ENCODE measurements around the gene CLK4. TPM values are rescaled to one million over a fixed set of nuclear protein-coding genes. Genes with fewer than 3 reads are reported as not detected.

The CLK4 gene
- total and polyA plus RNA-seq, 2 of the 8 experiments (the other 6 are each of a cell fraction or from before 2014, with no cell fraction given), result 8.1 to 12.6 TPM

- H3K9ac ChIP-seq (replicated peaks in 1 of 4; ENCODE audit: extremely low read depth in 1 of 4, low read depth in 3 of 4, low read length in 3 of 4), result no peak overlapping the region
- H3K23me2 ChIP-seq (ENCODE audit: low read depth, low read length), result no peaks in the 10 kb centered on the region
- no peak overlapping the region for H2BK120ac ChIP-seq (replicated peaks; ENCODE audit: low read depth, low read length)
- no peak overlapping the region for H3K14ac ChIP-seq (ENCODE audit: insufficient read length)
- no peak overlapping the region for H2BK15ac ChIP-seq (ENCODE audit: low read length)
- peak overlapping the region; percentile 78 for H4K91ac ChIP-seq (replicated peaks; ENCODE audit: insufficient read length, low read length)
- H3K23ac ChIP-seq (ENCODE audit: insufficient read length), result no peak overlapping the region
- H3K79me2 ChIP-seq (ENCODE audit: control insufficient read depth in 1 of 2, insufficient read depth in 2 of 2, low read length in 2 of 2), result no peaks in the 10 kb centered on the region
- no peak overlapping the region for H2BK20ac ChIP-seq (ENCODE audit: low read length)
- peak overlapping the region; percentile 62; the same call in 1 of the 2 replicates for H4K8ac ChIP-seq (ENCODE audit: extremely low read depth, insufficient read depth, low read length)
- H3K56ac ChIP-seq (replicated peaks; ENCODE audit: insufficient read length, low read depth, low read length), result no peak overlapping the region
- no peak overlapping the region for H3K4me2 ChIP-seq (ENCODE audit: insufficient read depth in 1 of 2, low read depth in 2 of 2, low read length in 2 of 2)
- no peaks in the 10 kb centered on the region for H4K20me1 ChIP-seq (replicated peaks in 1 of 2; ENCODE audit: control insufficient read depth in 1 of 2, insufficient read depth in 2 of 2, low read length in 2 of 2)
- DNase-seq (ENCODE audit: low read depth in 1 of 2, low spot score in 2 of 2) (no peak), FAIRE-seq (peak; percentile 52)
- H2BK5ac ChIP-seq (ENCODE audit: low read depth, low read length), result no peak overlapping the region
- ChIA-PET CTCF (ENCODE audit: partially characterized antibody) (interaction anchor here (0.6 to 1.1 kb wide), 3 partner anchors 17 to 358 kb away, joined by 3 to 4 read pairs (median 3); no protein-coding TSS in a partner anchor), POLR2A (ENCODE audit: partially characterized antibody) (no interaction called here)
- no peaks in the 10 kb centered on the region for H3K36me3 ChIP-seq (ENCODE audit: control insufficient read depth in 2 of 4, insufficient read depth in 4 of 4, low read length in 3 of 4)
- H3K18ac ChIP-seq (ENCODE audit: extremely low read depth, low read length), result 0 out of 2 replicates have a peak overlapping the region, but pooled peaks have one; percentile 56
- no peak overlapping the region for H4K5ac ChIP-seq (ENCODE audit: insufficient read length, low read depth, low read length)
- 0 out of 2 replicates have a peak overlapping the region, but pooled peaks have one; percentile 24 for H2AK5ac ChIP-seq (ENCODE audit: low read depth, low read length)
- no peaks in the 10 kb centered on the region for H3K27me3 ChIP-seq (replicated peaks in 1 of 4; ENCODE audit: control insufficient read depth in 3 of 4, extremely low read depth in 1 of 4, insufficient read depth in 3 of 4, low read length in 3 of 4)
- H3K27ac ChIP-seq (ENCODE audit: low read depth, low read length), result no peak overlapping the region
- H2AFZ ChIP-seq (ENCODE audit: low read length), result no peak overlapping the region
- 70% methylated on average over 7 of the region's 7 CpGs; no CpG with 5 or more reads in 1 of the 2 experiments for WGBS, 2 experiments (ENCODE audit: extremely low coverage in 1 of 2, insufficient coverage in 1 of 2, insufficient read length in 1 of 2, insufficient replicate concordance in 2 of 2, low coverage in 1 of 2, low lambda C conversion rate in 2 of 2, missing lambda C conversion rate in 1 of 2)
- H3K79me1 ChIP-seq (ENCODE audit: low read depth, low read length), result no peaks in the 10 kb centered on the region; the same call in 1 of the 2 replicates
- H2BK12ac ChIP-seq (ENCODE audit: low read depth, low read length), result no peak overlapping the region; the same call in 1 of the 2 replicates
- H3K4me1 ChIP-seq (replicated peaks in 1 of 4; ENCODE audit: control insufficient read depth in 3 of 4, insufficient read depth in 4 of 4, low read length in 3 of 4), result peaks cover 4 to 26% (median 10%) of the 10 kb centered on the region in 4 experiments
- H3K4ac ChIP-seq (replicated peaks; ENCODE audit: insufficient read length, low read depth, low read length), result no peak overlapping the region
- H3K9me3 ChIP-seq (ENCODE audit: insufficient read depth in 2 of 2, low read depth in 1 of 2, low read length in 1 of 2), result no peaks in the 10 kb centered on the region
- H3K4me3 ChIP-seq (ENCODE audit: extremely low read depth in 1 of 4, insufficient read depth in 2 of 4, low read depth in 3 of 4, low read length in 4 of 4), result no peak overlapping the region
- TF ChIP-seq SP4 (IDR thresholded peaks at IDR 0.05; ENCODE audit: low read length), result no peak
These were observed 65.9 kb downstream of the CLK4 start for GRCh38 chr5:178560911-178561310.

Data from H1 (cell line).